Measurements from ENCODE around the gene CCDC142. TPM values are rescaled to one million over a fixed set of nuclear protein-coding genes. Genes with fewer than 3 reads are reported as not detected.
"Not testable (repeated sequence)": the region's sequence is repeated elsewhere in the genome, so short reads cannot be mapped to it uniquely, and the experiment has no call there.

CCDC142 gene
- total RNA-seq, 1 experiment from 2014 or later: 13.9 TPM

DNA sequence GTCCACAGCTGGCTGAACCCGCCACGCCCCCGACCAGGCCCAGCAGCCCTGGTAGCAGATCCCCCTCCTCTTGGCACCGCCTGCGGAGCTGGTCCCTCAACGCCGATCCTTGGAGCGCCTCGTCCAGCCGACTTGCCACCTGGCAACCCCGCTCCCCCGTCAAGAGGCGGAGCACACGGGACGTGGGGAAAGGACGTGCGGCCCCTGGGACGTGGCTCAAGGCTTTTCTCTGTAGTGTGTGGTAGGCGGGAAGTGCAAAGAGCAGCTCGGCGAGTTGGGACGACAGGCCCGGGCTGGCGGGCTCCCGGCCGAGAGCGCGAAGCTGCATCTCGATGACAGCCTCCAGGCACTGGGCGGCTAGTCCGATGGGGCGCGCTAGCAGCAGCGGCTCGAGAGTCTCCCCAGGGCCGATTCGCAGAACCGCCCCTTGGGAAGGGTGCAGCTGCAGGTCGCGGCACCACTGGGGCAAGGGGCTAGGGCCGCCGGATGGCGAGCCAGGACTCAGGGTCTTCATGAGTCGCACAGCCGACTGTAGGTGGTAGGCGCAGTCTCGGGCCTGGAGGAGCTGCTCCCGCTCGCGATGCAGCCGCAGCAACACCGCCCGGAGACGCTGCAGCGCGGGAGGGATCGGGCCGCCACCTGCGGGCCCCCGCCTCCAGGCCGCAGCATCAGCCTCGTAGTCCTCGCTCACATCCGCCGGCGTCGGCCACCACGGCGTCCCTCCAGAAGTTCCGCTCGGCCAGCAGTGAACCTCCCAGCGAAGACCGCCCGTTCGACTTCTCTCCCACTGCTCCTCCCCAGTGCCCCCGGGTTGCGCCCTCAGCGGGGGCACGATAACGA is 617 bp downstream of the CCDC142 start:
- DNase-seq (ENCODE audit: low read depth, low spot score): no peak
- in situ Hi-C loops (cut with HindIII; ENCODE audit: low pct_unique_long_range_greater_than_20kb, low sequenced_read_pairs): no loop called here

DNA sequence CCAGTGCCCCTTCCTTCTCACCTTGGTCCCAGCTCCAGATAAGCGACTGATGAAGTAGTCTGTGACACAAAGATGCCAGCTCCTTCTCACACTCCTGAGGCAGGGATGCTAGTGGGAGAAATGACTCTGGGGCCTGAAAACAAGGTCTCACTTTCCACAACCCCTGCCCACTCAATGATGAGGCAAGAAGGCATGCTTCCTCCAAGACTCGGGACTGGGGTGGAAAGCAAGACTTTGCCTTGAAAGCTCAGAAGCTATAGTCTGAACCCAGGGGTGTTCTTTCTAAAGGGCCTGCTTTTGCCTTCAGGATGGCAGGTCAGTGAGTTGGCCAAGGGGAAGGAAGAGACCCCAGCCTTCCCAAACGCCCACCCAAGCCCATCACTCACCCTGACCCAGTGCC is 1.4 kb downstream of the CCDC142 start:
- no peak for DNase-seq (ENCODE audit: low read depth, low spot score)
- in situ Hi-C loops (cut with HindIII; ENCODE audit: low pct_unique_long_range_greater_than_20kb, low sequenced_read_pairs): no loop called here

DNA sequence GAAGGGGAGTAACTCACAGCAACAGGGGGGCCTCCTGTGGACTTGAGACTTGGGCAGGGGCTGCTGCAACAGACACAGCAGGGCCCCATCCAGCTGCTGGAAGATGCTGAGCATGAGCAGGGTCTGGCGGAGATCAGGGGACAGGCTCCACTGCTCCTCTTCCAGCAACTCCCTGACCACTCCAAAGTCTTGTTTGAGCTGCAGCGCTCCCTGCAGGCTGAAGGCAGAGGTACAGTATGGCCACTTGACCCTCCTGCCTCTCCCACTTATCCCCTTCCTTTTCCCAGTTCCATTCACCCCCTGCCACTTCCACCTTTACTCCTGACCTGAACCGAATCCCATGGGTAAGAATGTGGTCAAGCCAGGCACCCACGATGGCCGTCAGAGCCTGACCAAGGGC is 7.9 kb downstream of the CCDC142 start:
- in situ Hi-C loops (cut with HindIII; ENCODE audit: low pct_unique_long_range_greater_than_20kb, low sequenced_read_pairs): no loop called here
- DNase-seq (ENCODE audit: low read depth, low spot score): peak; percentile 53

DNA sequence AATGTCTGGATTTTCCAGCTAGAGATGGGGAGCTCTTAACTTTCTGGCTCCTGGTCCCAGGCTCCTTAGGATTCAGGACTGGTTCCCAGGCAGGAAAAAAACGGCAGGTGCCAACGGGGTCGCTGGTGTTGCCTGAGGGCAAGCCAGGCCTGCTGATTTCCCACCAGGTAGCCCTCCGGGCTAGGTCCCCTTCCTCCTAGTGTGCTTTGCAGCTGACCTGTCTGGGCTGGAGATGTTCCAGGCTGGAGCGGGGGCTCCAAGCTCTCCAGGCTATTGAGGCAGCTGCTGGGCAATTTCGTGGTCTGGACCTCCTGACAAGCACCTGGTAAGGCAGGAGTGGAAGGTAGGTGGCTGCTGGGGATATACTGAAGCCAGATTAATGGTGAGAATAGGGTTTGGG is 8.3 kb downstream of the CCDC142 start:
- no peak for DNase-seq (ENCODE audit: low read depth, low spot score)
- in situ Hi-C loops (cut with HindIII; ENCODE audit: low pct_unique_long_range_greater_than_20kb, low sequenced_read_pairs): no loop called here

DNA sequence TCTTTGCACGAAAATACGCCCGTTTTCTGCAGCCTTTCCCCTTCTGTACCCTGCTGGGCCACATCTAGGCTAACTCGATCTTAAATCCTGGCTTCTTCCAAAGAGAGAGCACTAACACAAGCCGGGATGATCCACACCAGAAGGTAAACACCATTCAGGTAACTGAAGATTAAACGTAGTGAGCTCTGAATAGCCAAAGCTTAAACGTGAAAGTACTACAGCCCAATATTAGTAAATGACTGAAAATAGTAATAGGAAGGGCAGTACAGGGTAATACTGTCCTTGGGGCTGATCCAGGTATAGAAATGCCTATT is 9.9 kb downstream of the CCDC142 start:
- DNase-seq (ENCODE audit: low read depth, low spot score): no peak
- in situ Hi-C loops (cut with HindIII; ENCODE audit: low pct_unique_long_range_greater_than_20kb, low sequenced_read_pairs): no loop called here

DNA sequence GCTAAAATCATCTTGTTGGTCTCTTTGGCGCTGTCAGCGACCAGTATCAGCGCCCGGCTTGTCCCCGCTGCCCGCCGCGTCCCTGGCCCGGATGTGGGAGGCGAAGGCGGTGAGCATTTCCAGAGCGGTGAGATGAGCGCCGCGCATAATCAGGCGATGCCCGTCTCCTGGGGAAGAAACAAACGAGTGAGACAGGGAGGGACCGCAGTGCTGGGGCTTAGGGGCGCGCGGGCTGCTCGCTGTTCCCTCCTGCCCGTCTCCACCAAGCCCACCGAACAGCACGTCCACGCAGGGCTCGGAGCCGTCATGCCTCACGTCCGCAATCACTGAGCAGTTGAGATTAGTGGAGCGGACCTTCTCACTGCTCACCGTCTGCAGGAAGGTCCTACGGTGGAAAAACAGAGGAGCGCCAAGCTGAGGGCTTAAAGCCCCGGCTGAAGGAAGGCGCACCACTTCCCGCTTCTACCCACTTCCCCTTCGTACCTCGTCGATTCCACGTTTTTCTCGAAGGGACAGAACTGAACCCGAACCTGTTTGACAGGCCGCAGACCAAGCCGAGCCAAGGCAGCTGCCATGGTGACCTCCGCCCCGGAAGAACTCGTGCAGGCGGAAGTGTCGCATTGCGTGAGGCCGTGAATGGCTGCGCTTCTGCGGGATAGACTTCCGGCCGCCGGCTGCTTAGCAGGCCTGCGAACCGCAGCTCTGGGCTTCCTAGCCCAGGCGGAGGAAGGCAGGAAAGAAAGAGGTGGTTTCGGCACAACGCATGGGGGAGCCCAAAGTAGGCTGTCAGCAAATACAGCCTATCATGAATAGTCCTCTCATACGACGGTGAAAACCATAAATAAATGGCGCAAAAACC is 10.5 kb downstream of the CCDC142 start, which contains the start of gene MRPL53:
TSS of gene MRPL53 (minus strand) at position 595 of the 859 bp plus-strand sequence. CDS start at position 575, 20 bp downstream.
- DNase-seq (ENCODE audit: low read depth, low spot score): peak; percentile 93
- in situ Hi-C loops (cut with HindIII; ENCODE audit: low pct_unique_long_range_greater_than_20kb, low sequenced_read_pairs): no loop called here

DNA sequence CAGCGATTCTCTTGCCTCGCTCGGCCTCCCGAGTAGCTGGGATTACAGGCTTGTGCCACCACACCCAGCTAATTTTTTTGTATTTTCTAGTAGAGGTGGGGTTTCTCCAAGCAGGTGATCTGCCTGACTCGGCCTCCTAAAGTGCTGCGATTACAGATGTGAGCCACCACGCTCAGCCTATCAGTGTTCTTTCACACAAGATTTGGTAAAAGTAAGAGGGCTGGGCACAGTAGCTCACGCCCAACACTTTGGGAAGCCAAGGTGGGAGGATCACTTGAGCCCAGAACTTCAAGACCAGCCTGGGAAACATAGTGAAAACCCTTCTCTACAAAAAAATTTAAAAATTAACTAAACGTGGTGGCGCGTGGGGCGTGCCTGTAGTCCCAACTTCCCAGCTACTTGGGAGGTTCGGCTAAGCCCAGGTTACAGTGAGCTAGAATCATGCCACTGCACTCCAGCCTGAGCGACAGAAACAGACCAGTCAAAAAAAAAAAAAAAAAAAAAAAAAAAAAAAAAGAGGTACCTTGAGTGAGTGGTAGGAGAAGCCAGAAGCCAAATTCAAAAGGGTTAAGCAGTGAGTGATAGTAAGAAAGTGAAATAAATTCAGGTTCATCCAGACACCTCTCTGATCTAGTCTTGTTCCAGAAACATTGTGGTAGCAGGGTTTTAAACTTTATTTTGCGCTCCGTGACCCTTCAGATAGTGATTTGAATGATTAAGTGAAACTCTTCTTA is 11.3 kb downstream of the CCDC142 start:
- in situ Hi-C loops (cut with HindIII; ENCODE audit: low pct_unique_long_range_greater_than_20kb, low sequenced_read_pairs): no loop called here
- DNase-seq (ENCODE audit: low read depth, low spot score): no peak

DNA sequence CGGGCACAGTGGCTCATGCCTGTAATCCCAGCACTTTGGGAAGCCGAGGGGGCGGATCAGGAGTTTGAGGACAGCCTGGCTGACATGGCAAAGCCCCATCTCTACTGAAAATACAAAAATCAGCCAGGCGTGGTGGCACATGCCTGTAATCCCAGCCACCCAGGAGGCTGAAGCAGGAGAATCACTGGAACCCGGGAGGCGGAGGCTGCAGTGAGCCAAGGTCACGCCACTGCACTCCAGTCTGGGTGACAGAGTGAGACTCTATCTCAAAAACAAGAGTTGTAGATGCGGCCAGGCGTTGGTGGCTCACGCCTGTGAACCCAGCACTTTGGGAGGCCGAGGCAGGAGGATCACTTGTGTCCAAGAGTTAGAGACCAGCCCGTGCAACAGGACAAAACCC is 12.1 kb downstream of the CCDC142 start:
- DNase-seq (ENCODE audit: low read depth, low spot score); in situ Hi-C loops (cut with HindIII; ENCODE audit: low pct_unique_long_range_greater_than_20kb, low sequenced_read_pairs): not testable (repeated sequence)

DNA sequence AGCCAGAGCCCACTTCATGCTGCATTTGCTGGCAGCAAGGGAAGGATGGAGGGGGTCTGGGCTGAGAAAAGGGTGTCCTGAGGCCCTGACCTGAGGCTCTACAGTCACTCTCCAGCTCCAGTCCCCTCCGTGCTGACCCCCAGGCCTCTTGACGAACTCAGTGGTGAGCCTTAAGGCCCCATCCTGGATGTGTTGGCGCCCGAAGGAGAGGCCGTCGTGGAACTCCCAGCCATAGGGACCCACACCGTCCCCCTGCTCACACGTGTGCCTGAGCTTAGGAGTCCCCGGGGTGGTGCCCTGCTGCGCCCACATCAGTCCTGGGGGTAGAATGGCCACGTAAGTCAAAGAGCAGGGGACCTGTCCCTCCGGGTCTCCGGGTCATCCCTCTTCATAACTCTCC is 18.4 kb downstream of the CCDC142 start:
- in situ Hi-C loops (cut with HindIII; ENCODE audit: low pct_unique_long_range_greater_than_20kb, low sequenced_read_pairs): no loop called here

DNA sequence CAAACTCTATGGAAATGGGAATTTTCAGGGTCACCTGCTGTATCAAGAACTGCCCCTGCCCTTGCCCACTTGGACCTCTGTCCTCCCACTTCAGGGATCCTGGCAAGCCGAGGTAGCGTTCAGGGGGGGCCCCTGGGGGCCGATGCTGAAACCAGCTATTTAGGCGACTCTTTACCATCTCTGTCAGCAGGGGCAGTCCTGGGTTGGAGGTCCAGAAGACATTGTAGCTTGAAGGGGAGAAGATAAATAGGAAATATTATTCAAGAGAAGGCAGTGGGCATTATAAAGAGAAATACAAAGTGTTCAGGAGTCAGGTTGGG is 20.1 kb downstream of the CCDC142 start:
- no peak for DNase-seq (ENCODE audit: low read depth, low spot score)
- in situ Hi-C loops (cut with HindIII; ENCODE audit: low pct_unique_long_range_greater_than_20kb, low sequenced_read_pairs): no loop called here

More for the DNA sequence above, 18.4 kb downstream of the CCDC142 start:
- no peak for DNase-seq (ENCODE audit: low read depth, low spot score)

DNA sequence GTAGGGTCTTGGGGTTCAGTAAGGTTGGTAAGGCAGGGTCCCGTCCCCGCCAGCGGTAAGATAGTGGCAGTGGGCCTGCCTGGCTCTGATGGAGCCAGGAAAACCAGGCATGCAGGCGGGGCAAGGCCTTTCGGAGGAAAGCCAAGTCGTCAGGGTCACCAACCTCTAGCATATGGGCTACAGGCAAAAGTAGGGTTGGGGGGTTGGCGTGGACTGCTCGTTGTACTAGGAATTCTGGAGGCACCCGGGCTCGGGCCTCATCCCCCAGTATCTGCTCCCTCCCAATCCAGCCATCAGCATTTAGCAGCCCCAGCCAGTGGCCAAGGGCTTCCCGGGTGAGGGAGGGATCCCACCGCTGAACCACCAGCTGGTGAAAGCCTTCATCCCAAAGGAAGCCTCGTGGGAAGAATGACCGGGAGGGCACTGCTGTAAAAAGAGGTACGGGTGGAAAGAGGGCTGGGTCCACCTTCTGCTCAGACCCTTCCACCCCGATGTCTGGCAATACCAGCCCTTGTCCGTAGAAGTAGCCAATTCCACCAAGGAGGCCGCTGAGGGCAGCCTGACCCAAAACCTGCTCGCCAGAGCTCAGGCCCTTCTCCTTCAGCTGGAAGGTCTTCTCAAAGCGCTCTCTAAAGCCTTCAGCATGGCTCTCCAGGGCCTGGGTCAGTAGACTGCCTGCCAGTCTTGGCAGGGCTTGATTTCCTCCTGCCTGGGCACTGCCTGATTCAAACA is 20.6 kb downstream of the CCDC142 start:
- in situ Hi-C loops (cut with HindIII; ENCODE audit: low pct_unique_long_range_greater_than_20kb, low sequenced_read_pairs): no loop called here
- DNase-seq (ENCODE audit: low read depth, low spot score): no peak

DNA sequence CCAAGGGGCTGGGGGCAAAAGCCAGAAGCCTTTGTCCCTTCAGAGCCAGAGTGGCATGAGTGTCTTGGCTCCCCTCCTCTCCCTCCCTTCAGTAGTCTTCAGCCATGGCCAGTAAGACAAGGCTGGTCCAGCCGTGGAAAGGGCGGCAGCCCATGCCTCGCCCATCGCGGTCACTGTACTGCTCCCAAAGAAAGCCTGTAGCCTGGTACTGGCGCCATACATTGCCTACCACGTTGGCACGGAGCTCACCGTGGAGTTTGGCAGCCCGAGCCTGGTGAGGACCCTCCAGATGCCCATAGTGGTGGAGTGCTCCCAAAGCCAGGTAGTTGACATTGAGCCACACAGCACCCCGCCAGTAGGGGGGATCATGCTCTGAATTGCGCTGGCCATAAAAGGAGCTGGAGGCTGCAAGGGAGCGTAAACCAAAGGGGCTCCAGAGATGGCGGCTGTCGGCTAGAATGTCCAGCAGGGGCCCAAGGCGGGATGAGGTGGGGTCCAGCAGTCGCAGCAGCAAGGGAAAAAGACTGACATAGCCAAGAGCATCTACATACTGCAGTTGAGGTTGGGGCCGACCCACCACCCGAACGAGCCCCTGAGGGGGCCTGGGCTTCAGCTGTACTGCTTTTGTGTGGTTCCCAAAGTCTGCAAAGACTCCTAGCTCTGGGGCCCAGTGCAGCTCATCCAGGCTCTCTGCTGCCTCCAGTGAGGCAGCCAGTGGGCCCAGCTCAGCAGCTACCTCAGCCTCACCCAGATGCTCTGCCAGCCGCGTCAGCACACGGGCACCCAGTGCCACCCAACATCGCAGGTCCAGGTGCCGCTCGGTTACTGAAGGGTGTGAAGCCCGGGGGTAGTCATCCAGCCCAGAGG is 21.4 kb downstream of the CCDC142 start:
- peak; percentile 42 for DNase-seq (ENCODE audit: low read depth, low spot score)
- in situ Hi-C loops (cut with HindIII; ENCODE audit: low pct_unique_long_range_greater_than_20kb, low sequenced_read_pairs): no loop called here

DNA sequence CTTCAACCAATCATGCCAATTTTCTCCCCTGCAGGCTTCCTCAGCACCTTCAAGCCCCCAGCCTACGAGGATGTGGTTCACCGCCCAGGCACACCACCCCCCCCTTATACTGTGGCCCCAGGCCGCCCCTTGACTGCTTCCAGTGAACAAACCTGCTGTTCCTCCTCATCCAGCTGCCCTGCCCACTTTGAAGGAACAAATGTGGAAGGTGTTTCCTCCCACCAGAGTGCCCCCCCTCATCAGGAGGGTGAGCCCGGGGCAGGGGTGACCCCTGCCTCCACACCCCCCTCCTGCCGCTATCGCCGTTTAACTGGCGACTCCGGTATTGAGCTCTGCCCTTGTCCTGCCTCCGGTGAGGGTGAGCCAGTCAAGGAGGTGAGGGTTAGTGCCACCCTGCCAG is 22.6 kb downstream of the CCDC142 start:
- DNase-seq (ENCODE audit: low read depth, low spot score); in situ Hi-C loops (cut with HindIII; ENCODE audit: low pct_unique_long_range_greater_than_20kb, low sequenced_read_pairs): not testable (repeated sequence)

DNA sequence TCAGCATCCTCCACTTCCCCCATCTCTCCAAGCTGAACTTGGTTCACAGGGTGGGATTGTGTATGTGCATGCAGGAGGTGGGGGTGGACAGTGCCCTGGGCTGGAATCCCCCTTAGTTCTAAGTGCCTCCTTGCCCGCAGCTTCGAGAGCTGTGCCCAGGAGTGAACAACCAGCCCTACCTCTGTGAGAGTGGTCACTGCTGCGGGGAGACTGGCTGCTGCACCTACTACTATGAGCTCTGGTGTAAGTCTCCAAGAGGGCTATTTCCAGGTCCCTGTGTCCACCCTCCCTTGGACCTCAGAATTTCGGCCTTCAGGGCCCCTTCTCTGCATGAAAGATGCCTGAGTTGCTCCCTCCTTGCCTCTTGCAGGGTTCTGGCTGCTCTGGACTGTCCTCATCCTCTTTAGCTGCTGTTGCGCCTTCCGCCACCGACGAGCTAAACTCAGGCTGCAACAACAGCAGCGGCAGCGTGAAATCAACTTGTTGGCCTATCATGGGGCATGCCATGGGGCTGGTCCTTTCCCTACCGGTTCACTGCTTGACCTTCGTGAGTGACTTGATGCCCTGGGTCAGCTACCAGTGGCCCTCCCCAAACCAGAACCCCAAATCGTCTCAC is 23.2 kb downstream of the CCDC142 start:
- DNase-seq (ENCODE audit: low read depth, low spot score); in situ Hi-C loops (cut with HindIII; ENCODE audit: low pct_unique_long_range_greater_than_20kb, low sequenced_read_pairs): not testable (repeated sequence)

DNA sequence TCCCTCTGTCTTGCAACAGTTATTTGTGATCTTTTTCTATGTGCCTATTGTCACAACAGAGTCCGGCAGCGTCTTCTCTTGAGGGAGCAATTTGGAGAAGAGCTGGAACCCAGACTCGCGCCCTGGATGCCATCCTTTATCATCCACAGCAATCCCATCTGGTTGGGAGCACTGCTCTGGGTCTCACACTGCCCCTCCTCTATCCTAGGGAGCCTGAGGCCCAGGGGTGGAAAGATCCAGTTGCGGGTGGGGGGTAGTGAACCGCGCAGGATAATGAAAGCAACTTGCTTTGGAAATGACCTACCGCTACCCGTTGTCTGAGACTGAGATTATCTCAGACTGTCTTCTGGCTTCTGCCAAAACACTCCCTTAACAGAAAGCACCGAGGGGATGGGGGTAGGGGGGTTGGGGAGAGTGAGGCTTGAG is 23.8 kb downstream of the CCDC142 start:
- in situ Hi-C loops (cut with HindIII; ENCODE audit: low pct_unique_long_range_greater_than_20kb, low sequenced_read_pairs): no loop called here
- DNase-seq (ENCODE audit: low read depth, low spot score): no peak

DNA sequence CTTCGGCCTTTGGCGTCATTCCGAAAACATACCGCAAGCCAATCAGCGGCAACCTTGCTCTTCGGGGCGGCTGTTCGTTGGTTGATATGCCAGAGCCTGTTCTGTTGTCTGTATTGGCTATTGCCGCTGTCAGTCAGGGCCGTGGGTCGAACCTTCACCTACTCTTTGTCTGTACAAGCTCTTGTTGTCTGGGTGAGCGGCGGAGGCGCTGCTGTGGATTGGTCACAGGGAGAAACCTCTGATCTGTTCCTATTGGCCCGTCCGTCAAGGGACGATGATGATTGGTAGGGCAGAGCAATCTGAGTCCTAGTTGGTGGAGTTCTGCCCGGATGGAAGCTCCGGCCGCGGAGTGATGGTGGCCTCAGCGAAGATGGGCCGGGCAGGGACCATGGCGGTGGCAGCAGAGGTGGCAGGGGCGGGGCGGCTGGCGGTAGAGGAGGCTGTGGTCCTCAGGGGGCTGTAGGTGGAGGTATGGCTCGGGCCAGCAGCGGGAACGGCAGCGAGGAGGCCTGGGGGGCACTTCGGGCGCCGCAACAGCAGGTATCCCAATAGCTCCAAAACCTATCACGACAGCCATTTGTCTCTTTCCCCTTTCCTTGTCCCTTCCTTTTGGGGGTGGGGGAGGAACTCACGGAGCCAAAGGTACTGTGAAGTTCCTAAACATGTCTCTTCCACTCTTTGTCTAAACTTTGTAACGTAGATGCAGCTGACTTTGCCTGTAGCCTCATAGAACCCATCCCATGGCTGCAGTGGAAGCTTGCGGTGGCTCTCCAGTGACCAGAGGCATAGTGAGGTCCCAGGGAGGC is 24.5 kb downstream of the CCDC142 start, which contains the start of gene WBP1:
TSS of gene WBP1 (plus strand) at position 307 of the 806 bp plus-strand sequence. CDS start at position 472, 165 bp downstream.
- in situ Hi-C loops (cut with HindIII; ENCODE audit: low pct_unique_long_range_greater_than_20kb, low sequenced_read_pairs): no loop called here

More for the DNA sequence above, 24.5 kb downstream of the CCDC142 start, which contains the start of gene WBP1:
- peak; percentile 100 for DNase-seq (ENCODE audit: low read depth, low spot score)

Data from SK-MEL-5 (cell line).